Left ventricle myocardium inferior (tissue), 1 donor: ENCODE measurements around the gene GNAI3. TPM values are rescaled to one million over a fixed set of nuclear protein-coding genes. Genes with fewer than 3 reads are reported as not detected.

Experiments
- DNase-seq: peaks from one replicate; pipeline ENCODE4 v3.0.0-alpha.2; 2020
- H3K27ac ChIP-seq: fragments of 200-600 bp; replicated peaks from 2 replicates; pipeline ENCODE4 v1.8.0; 2021
- H3K27me3 ChIP-seq: fragments of 200-600 bp; 2 replicates; pipeline ENCODE4 v1.8.0; 2021; ENCODE audit warnings: low read depth
- H3K36me3 ChIP-seq: fragments of 200-600 bp; 2 replicates; pipeline ENCODE4 v1.8.0; 2021
- H3K4me1 ChIP-seq: fragments of 200-600 bp; 2 replicates; pipeline ENCODE4 v1.8.0; 2021
- H3K4me3 ChIP-seq: fragments of 200-600 bp; 2 replicates; pipeline ENCODE4 v1.8.0; 2021; ENCODE audit warnings: mild to moderate bottlenecking, moderate library complexity
- H3K9me3 ChIP-seq: fragments of 200-600 bp; replicated peaks from 2 replicates; pipeline ENCODE4 v1.8.0; 2021
- CTCF ChIP-seq: fragments of 200-600 bp; IDR thresholded peaks from 2 replicates; pipeline ENCODE4 v1.8.0; 2021; ENCODE audit warnings: antibody characterized with exemption, mild to moderate bottlenecking, borderline replicate concordance
- intact Hi-C: fragments of 100-400 bp; cut with micrococcal nuclease; formaldehyde crosslinking; loops from one replicate; pipeline ENCODE4 v1.11.0; 2022
- total RNA-seq: library from RNA; stranded (reverse); fragmentation: NEBNext Ultra II Directional; extraction: Animal tissue kit (Norgen Biotek cat#: 25700); gene quantifications from one replicate; pipeline ENCODE4 v1.2.1, GENCODE V29; 2021
- donor health status: DM: no; HTN: yes; CAD: no; lungs with severe emphysema.

Gene GNAI3
- total RNA-seq, 1 donor from 2014 or later = 2.0 TPM

- Histone ChIP-seq H3K36me3 (no peaks in the 10 kb centered on the region), H3K4me3 (no peak overlapping the region), H3K27ac (peak overlapping the region; percentile 40), H3K9me3 (no peaks in the 10 kb centered on the region), H3K4me1 (peaks cover 99% of the 10 kb centered on the region), H3K27me3 (no peaks in the 10 kb centered on the region)
- no peak for DNase-seq
- intact Hi-C loops = no loop called here
- TF ChIP-seq CTCF = no peak
Measured at GRCh38 chr1:109567877-109568672, 19.7 kb downstream of the GNAI3 start.

- peaks cover 99% of the 10 kb centered on the region for H3K4me1 ChIP-seq
- H3K27me3 ChIP-seq = no peaks in the 10 kb centered on the region
- DNase-seq = no peak
- peak overlapping the region; percentile 64 for H3K27ac ChIP-seq
- no peaks in the 10 kb centered on the region for H3K9me3 ChIP-seq
- no peak for TF ChIP-seq CTCF
- intact Hi-C loops = no loop called here
- no peaks in the 10 kb centered on the region for H3K36me3 ChIP-seq
- H3K4me3 ChIP-seq = no peak overlapping the region
Measured at GRCh38 chr1:109569323-109569722, 20.9 kb downstream of the GNAI3 start.

GRCh38 chr1:109570414-109570813, 22.0 kb downstream of the GNAI3 start:
- Histone ChIP-seq H3K27ac (peak overlapping the region; percentile 64), H3K9me3 (no peaks in the 10 kb centered on the region), H3K36me3 (no peaks in the 10 kb centered on the region), H3K27me3 (no peaks in the 10 kb centered on the region), H3K4me3 (no peak overlapping the region), H3K4me1 (peaks cover 88% of the 10 kb centered on the region)
- no peak for DNase-seq
- intact Hi-C loops = no loop called here
- TF ChIP-seq CTCF = no peak

- no peak for DNase-seq
- no peak overlapping the region for H3K4me3 ChIP-seq
- H3K27ac ChIP-seq = peak overlapping the region; percentile 16
- H3K4me1 ChIP-seq = peaks cover 63% of the 10 kb centered on the region
- H3K9me3 ChIP-seq = no peaks in the 10 kb centered on the region
- intact Hi-C loops = no loop called here
- no peak for TF ChIP-seq CTCF
- no peaks in the 10 kb centered on the region for H3K27me3 ChIP-seq
- peaks cover 19% of the 10 kb centered on the region for H3K36me3 ChIP-seq
Measured at GRCh38 chr1:109573785-109574184, 25.4 kb downstream of the GNAI3 start.

- H3K36me3 ChIP-seq = peaks cover 59% of the 10 kb centered on the region
Measured at GRCh38 chr1:109578947-109579443, 30.6 kb downstream of the GNAI3 start.

More at GRCh38 chr1:109578947-109579443, 30.6 kb downstream of the GNAI3 start:
- no peak overlapping the region for H3K27ac ChIP-seq
- intact Hi-C loops = no loop called here
- peaks cover 22% of the 10 kb centered on the region for H3K4me1 ChIP-seq
- DNase-seq = no peak
- no peaks in the 10 kb centered on the region for H3K27me3 ChIP-seq
- no peaks in the 10 kb centered on the region for H3K9me3 ChIP-seq
- TF ChIP-seq CTCF = no peak
- no peak overlapping the region for H3K4me3 ChIP-seq
